Measurements from ENCODE around the gene GRAMD2A. TPM values are rescaled to one million over a fixed set of nuclear protein-coding genes. Genes with fewer than 3 reads are reported as not detected.

GRAMD2A gene
- total and polyA plus RNA-seq, 2 donors (not counting 3 experiments of a cell fraction or from before 2014, with no cell fraction given), result 0.08 to 0.29 TPM

- Histone ChIP-seq H3K79me2 (ENCODE audit: control insufficient read depth, insufficient read depth, low read length) (no peaks in the 10 kb centered on the region), H3K27ac (ENCODE audit: insufficient read depth, low read depth, low read length) (peak overlapping the region; percentile 85), H3K9me3 (replicated peaks; ENCODE audit: control insufficient read depth, insufficient read depth, low read length) (no peaks in the 10 kb centered on the region), H4K20me1 (replicated peaks; ENCODE audit: control insufficient read depth, extremely low read depth, insufficient read depth, low read length) (no peaks in the 10 kb centered on the region), H3K9ac (replicated peaks; ENCODE audit: extremely low read depth, insufficient read depth, low read length) (peak overlapping the region; percentile 85), H3K4me3 (replicated peaks in 1 of 3; ENCODE audit: insufficient read depth in 1 of 3, low read depth in 1 of 3, low read length in 3 of 3) (peak overlapping the region in 1 of 3 experiments; percentile 59), H3K9me1 (replicated peaks; ENCODE audit: control insufficient read depth, extremely low read depth, insufficient read depth, low read length) (no peaks in the 10 kb centered on the region), H3K36me3 (ENCODE audit: control insufficient read depth in 2 of 2, extremely low read depth in 1 of 2, insufficient read depth in 2 of 2, low read length in 2 of 2) (peaks cover 0 to 7% of the 10 kb centered on the region in 2 experiments), H3K4me1 (ENCODE audit: control insufficient read depth, extremely low read depth, insufficient read depth, low read length) (peaks cover 29% of the 10 kb centered on the region), H2AFZ (ENCODE audit: low read depth, low read length) (no peak overlapping the region), H3K4me2 (ENCODE audit: insufficient read depth, low read length) (peak overlapping the region; percentile 83), H3K27me3 (ENCODE audit: control insufficient read depth in 2 of 2, insufficient read depth in 2 of 2, low read length in 2 of 2) (no peaks in the 10 kb centered on the region)
- no peak for TF ChIP-seq EZH2 (IDR thresholded peaks at IDR 0.05; ENCODE audit: borderline replicate concordance, low read depth, low read length, severe bottlenecking)
- TF ChIP-seq CTCF (IDR thresholded peaks at IDR 0.05; ENCODE audit: extremely low read depth in 1 of 2, insufficient read depth in 1 of 2, low read depth in 1 of 2, low read length in 2 of 2), result no peak
- no peak for TF ChIP-seq POLR2AphosphoS5 (IDR thresholded peaks at IDR 0.05; ENCODE audit: insufficient read depth, low read depth, low read length)
- TF ChIP-seq GATA2 (IDR thresholded peaks at IDR 0.05; ENCODE audit: insufficient read depth, insufficient read length, low read depth, low read length), result no peak
- no peak for TF ChIP-seq MAX (IDR thresholded peaks at IDR 0.05; ENCODE audit: insufficient read depth, insufficient read length)
- TF ChIP-seq JUN (IDR thresholded peaks at IDR 0.05; ENCODE audit: borderline replicate concordance, insufficient read depth, insufficient read length, low read depth), result no peak
- no peak for TF ChIP-seq FOS (IDR thresholded peaks at IDR 0.05; ENCODE audit: borderline replicate concordance, insufficient read depth, low read length)
- no peak for TF ChIP-seq POLR2A (IDR thresholded peaks at IDR 0.05; ENCODE audit: low read depth, low read length)
- TF ChIP-seq MYC (IDR thresholded peaks at IDR 0.05; ENCODE audit: low read depth, low read length), result no peak
- intact Hi-C loops (cut with micrococcal nuclease) (loop anchor here (1.0 to 10.0 kb wide), 2 partner anchors 9 to 942 kb away; no protein-coding TSS in a partner anchor), dilution Hi-C loops (cut with MboI; ENCODE audit: extremely low pct_ligation_motif_present, low sequenced_read_pairs) (no loop called here)
- ChIA-PET CTCF (interaction anchor here (0.6 to 1.3 kb wide), 2 partner anchors 36 to 493 kb away, joined by 3 to 4 read pairs; no protein-coding TSS in a partner anchor), POLR2A (interaction anchor here (1.1 to 1.2 kb wide), 2 partner anchors 8 to 10 kb away, joined by 3 to 4 read pairs; no protein-coding TSS in a partner anchor)
- no TSS peak for BruUV-seq (replicated peaks)
- FAIRE-seq (no peak), DNase-seq (ENCODE audit: low read depth, low spot score) (no peak)
These were observed 38.9 kb upstream of the GRAMD2A start for GRCh38 chr15:72236381-72237003.

All from endothelial cell of umbilical vein (primary cell).